HepG2 (cell line): Measurements from ENCODE around the gene THAP2. TPM values are rescaled to one million over a fixed set of nuclear protein-coding genes. Genes with fewer than 3 reads are reported as not detected.

ENCODE experiments used
- IRX3 ChIP-seq: sonication (generic); formaldehyde crosslinking; IDR thresholded peaks from 2 replicates; pipeline ENCODE4 v1.8.1; 2023; ENCODE audit warnings: mild to moderate bottlenecking, low read depth, missing genetic modification reagents, borderline replicate concordance
- MTA1 ChIP-seq: sonication (generic); formaldehyde crosslinking; IDR thresholded peaks from 2 replicates; pipeline ENCODE4 v1.4.0; 2020; ENCODE audit warnings: missing genetic modification reagents, mild to moderate bottlenecking, borderline replicate concordance
- NPAS2 ChIP-seq: sonication (generic); formaldehyde crosslinking; IDR thresholded peaks from 2 replicates; pipeline ENCODE4 v1.8.0; 2022; ENCODE audit warnings: mild to moderate bottlenecking, missing genetic modification reagents, borderline replicate concordance
- NR1H2 ChIP-seq: sonication (generic); formaldehyde crosslinking; IDR thresholded peaks from 2 replicates; pipeline ENCODE4 v1.8.1; 2022; ENCODE audit warnings: low read depth, missing genetic modification reagents, borderline replicate concordance
- NR2F2 ChIP-seq: IDR thresholded peaks from 2 replicates; pipeline ENCODE4 v1.6.1; 2012; ENCODE audit warnings: low read depth, inconsistent platforms, borderline replicate concordance
- REL ChIP-seq: sonication (generic); formaldehyde crosslinking; conservative IDR thresholded peaks from 2 replicates; pipeline ENCODE4 v1.8.0; 2022; ENCODE audit warnings: mild to moderate bottlenecking, missing genetic modification reagents, moderate library complexity
- SKI ChIP-seq: fragments of 450-650 bp; IDR thresholded peaks from one replicate; pipeline ENCODE4 v1.6.1; 2018; ENCODE audit warnings: mild to moderate bottlenecking; ENCODE audit not compliant: partially characterized antibody
- SP5 ChIP-seq: IDR thresholded peaks from 2 replicates; pipeline ENCODE4 v1.6.1; 2016; ENCODE audit warnings: low read depth, borderline replicate concordance
- ZNF3 ChIP-seq: IDR thresholded peaks from 2 replicates; pipeline ENCODE4 v1.7.0; 2017; ENCODE audit warnings: inconsistent platforms
- ZNF382 ChIP-seq: sonication (generic); formaldehyde crosslinking; IDR thresholded peaks from 2 replicates; pipeline ENCODE4 v1.5.0; 2020; ENCODE audit warnings: missing genetic modification reagents, mild to moderate bottlenecking, borderline replicate concordance
- ZSCAN31 ChIP-seq: sonication (generic); formaldehyde crosslinking; IDR thresholded peaks from 2 replicates; pipeline ENCODE4 v1.5.0; 2020; ENCODE audit warnings: low read depth, mild to moderate bottlenecking, missing genetic modification reagents
- polyA plus RNA-seq, 8 experiments: library from polyadenylated mRNA; depleted of rRNA in 3 of 8; stranded (reverse) in 7 of 8; unstranded in 1 of 8; fragments of >200 nt; fragmentation: Illumina TruSeq in 4 of 8; extraction: Trizol in 4 of 8; gene quantifications; 2 replicates each; pipeline versions ENCODE4 v1.2.1 to v1.2.3, GENCODE V29; 2011 to 2016; ENCODE audit warnings: low read depth in 4 of 8, missing spikeins in 1 of 8, mixed read lengths in 1 of 8; ENCODE audit not compliant: insufficient read depth in 1 of 8
- total RNA-seq, 5 experiments: library from RNA; depleted of rRNA; stranded (reverse); fragments of >200 nt; fragmentation: Illumina TruSeq; extraction: Trizol; gene quantifications; 2 replicates each; pipeline ENCODE4 v1.2.3, GENCODE V29; 2016; ENCODE audit warnings: low read depth in 1 of 5
- TF ChIP-seq, protein P1 (sequence below): IDR thresholded peaks from 2 replicates; pipeline ENCODE4 v1.6.1; 2018; ENCODE audit warnings: missing genetic modification reagents
- TF ChIP-seq, protein P2 (sequence below): sonication (generic); formaldehyde crosslinking; conservative IDR thresholded peaks from 2 replicates; pipeline ENCODE4 v1.4.0; 2020; ENCODE audit warnings: mild to moderate bottlenecking, missing genetic modification reagents, moderate library complexity
- TF ChIP-seq, protein P3 (sequence below): sonication (generic); formaldehyde crosslinking; IDR thresholded peaks from 2 replicates; pipeline ENCODE4 v1.8.0; 2022; ENCODE audit warnings: missing genetic modification reagents, mild to moderate bottlenecking, borderline replicate concordance
- TF ChIP-seq, protein P4 (sequence below): sonication (generic); formaldehyde crosslinking; IDR thresholded peaks from 2 replicates; pipeline ENCODE4 v1.9.0; 2021; ENCODE audit warnings: missing genetic modification reagents, borderline replicate concordance
- TF ChIP-seq, protein P5 (sequence below): sonication (generic); formaldehyde crosslinking; conservative IDR thresholded peaks from 2 replicates; pipeline ENCODE4 v1.4.0; 2020; ENCODE audit warnings: missing genetic modification reagents

Gene THAP2
- total and polyA plus RNA-seq, 2 of the 13 experiments (the other 11 are each of a cell fraction or from before 2014, with no cell fraction given) = 5.2 to 6.2 TPM

DNA sequence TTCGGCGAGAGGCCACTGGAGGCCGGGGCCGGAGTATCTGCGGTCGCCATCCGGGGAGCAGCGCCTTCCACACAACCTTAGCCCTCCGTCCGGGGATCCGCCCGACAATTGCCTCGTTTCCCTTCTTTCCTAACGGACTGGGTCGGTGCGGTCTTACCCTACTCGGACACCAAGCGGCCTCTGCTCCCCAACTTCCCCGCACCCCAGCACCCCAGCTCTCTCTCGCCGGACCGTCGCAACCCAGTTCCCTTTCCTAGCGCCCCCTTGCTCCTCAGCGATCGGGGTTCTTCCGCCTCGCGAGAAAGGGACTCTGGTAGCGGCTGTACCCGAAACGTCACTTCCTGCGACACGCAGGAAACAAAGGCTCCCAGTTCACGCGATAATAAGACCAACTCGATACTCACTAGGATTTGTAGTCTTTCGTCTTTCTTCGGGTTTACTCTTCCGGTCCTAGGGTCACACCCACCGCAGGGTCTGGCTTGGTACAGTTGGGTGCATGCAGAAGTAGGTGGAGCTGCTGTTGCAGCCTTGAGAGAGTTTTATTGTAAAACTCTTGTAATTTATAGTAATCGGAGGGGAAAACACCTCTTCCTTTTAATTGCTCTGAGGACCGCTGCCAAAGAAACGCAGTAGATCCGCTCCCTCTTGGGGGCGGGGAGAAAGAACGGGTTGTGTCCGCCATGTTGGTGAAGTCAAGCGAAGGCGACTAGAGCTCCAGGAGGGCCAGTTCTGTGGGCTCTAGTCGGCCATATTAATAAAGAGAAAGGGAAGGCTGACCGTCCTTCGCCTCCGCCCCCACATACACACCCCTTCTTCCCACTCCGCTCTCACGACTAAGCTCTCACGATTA is at the start of gene THAP2, which contains the start of gene ZFC3H1 (continued):
- TF ChIP-seq, protein P1, sequence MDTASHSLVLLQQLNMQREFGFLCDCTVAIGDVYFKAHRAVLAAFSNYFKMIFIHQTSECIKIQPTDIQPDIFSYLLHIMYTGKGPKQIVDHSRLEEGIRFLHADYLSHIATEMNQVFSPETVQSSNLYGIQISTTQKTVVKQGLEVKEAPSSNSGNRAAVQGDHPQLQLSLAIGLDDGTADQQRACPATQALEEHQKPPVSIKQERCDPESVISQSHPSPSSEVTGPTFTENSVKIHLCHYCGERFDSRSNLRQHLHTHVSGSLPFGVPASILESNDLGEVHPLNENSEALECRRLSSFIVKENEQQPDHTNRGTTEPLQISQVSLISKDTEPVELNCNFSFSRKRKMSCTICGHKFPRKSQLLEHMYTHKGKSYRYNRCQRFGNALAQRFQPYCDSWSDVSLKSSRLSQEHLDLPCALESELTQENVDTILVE (CRISPR knock-in tag) = peak; percentile 26; the same call in 1 of the 2 replicates
- TF ChIP-seq ZNF382 (CRISPR knock-in tag) = no peak
- no peak for TF ChIP-seq NPAS2 (CRISPR knock-in tag)
- TF ChIP-seq, protein P2, sequence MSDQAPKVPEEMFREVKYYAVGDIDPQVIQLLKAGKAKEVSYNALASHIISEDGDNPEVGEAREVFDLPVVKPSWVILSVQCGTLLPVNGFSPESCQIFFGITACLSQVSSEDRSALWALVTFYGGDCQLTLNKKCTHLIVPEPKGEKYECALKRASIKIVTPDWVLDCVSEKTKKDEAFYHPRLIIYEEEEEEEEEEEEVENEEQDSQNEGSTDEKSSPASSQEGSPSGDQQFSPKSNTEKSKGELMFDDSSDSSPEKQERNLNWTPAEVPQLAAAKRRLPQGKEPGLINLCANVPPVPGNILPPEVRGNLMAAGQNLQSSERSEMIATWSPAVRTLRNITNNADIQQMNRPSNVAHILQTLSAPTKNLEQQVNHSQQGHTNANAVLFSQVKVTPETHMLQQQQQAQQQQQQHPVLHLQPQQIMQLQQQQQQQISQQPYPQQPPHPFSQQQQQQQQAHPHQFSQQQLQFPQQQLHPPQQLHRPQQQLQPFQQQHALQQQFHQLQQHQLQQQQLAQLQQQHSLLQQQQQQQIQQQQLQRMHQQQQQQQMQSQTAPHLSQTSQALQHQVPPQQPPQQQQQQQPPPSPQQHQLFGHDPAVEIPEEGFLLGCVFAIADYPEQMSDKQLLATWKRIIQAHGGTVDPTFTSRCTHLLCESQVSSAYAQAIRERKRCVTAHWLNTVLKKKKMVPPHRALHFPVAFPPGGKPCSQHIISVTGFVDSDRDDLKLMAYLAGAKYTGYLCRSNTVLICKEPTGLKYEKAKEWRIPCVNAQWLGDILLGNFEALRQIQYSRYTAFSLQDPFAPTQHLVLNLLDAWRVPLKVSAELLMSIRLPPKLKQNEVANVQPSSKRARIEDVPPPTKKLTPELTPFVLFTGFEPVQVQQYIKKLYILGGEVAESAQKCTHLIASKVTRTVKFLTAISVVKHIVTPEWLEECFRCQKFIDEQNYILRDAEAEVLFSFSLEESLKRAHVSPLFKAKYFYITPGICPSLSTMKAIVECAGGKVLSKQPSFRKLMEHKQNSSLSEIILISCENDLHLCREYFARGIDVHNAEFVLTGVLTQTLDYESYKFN (CRISPR knock-in tag) = 0 out of 2 replicates have a peak, but pooled peaks have one; percentile 33
- TF ChIP-seq, protein P3, sequence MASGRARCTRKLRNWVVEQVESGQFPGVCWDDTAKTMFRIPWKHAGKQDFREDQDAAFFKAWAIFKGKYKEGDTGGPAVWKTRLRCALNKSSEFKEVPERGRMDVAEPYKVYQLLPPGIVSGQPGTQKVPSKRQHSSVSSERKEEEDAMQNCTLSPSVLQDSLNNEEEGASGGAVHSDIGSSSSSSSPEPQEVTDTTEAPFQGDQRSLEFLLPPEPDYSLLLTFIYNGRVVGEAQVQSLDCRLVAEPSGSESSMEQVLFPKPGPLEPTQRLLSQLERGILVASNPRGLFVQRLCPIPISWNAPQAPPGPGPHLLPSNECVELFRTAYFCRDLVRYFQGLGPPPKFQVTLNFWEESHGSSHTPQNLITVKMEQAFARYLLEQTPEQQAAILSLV (CRISPR knock-in tag) = peak; percentile 31; the same call in 1 of the 2 replicates
- TF ChIP-seq NR1H2 = peak; percentile 48; the same call in 1 of the 2 replicates
- no peak for TF ChIP-seq MTA1 (CRISPR knock-in tag)
- TF ChIP-seq ZNF3 (CRISPR knock-in tag) = no peak
- no peak for TF ChIP-seq IRX3 (CRISPR knock-in tag)
- no peak; the same call in 1 of the 2 replicates for TF ChIP-seq NR2F2
- TF ChIP-seq, protein P4, sequence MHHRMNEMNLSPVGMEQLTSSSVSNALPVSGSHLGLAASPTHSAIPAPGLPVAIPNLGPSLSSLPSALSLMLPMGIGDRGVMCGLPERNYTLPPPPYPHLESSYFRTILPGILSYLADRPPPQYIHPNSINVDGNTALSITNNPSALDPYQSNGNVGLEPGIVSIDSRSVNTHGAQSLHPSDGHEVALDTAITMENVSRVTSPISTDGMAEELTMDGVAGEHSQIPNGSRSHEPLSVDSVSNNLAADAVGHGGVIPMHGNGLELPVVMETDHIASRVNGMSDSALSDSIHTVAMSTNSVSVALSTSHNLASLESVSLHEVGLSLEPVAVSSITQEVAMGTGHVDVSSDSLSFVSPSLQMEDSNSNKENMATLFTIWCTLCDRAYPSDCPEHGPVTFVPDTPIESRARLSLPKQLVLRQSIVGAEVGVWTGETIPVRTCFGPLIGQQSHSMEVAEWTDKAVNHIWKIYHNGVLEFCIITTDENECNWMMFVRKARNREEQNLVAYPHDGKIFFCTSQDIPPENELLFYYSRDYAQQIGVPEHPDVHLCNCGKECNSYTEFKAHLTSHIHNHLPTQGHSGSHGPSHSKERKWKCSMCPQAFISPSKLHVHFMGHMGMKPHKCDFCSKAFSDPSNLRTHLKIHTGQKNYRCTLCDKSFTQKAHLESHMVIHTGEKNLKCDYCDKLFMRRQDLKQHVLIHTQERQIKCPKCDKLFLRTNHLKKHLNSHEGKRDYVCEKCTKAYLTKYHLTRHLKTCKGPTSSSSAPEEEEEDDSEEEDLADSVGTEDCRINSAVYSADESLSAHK (CRISPR knock-in tag) = no peak
- TF ChIP-seq SP5 (CRISPR knock-in tag) = 0 out of 2 replicates have a peak, but pooled peaks have one; percentile 55
- no peak for TF ChIP-seq SKI
- TF ChIP-seq, protein P5, sequence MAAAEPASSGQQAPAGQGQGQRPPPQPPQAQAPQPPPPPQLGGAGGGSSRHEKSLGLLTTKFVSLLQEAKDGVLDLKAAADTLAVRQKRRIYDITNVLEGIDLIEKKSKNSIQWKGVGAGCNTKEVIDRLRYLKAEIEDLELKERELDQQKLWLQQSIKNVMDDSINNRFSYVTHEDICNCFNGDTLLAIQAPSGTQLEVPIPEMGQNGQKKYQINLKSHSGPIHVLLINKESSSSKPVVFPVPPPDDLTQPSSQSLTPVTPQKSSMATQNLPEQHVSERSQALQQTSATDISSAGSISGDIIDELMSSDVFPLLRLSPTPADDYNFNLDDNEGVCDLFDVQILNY (CRISPR knock-in tag) = no peak
- 0 out of 2 replicates have a peak, but pooled peaks have one; percentile 5 for TF ChIP-seq ZSCAN31 (CRISPR knock-in tag)
- 0 out of 2 replicates have a peak, but pooled peaks have one; percentile 64 for TF ChIP-seq REL (CRISPR knock-in tag)
